ENCODE results near the gene NHERF1.

DNA sequence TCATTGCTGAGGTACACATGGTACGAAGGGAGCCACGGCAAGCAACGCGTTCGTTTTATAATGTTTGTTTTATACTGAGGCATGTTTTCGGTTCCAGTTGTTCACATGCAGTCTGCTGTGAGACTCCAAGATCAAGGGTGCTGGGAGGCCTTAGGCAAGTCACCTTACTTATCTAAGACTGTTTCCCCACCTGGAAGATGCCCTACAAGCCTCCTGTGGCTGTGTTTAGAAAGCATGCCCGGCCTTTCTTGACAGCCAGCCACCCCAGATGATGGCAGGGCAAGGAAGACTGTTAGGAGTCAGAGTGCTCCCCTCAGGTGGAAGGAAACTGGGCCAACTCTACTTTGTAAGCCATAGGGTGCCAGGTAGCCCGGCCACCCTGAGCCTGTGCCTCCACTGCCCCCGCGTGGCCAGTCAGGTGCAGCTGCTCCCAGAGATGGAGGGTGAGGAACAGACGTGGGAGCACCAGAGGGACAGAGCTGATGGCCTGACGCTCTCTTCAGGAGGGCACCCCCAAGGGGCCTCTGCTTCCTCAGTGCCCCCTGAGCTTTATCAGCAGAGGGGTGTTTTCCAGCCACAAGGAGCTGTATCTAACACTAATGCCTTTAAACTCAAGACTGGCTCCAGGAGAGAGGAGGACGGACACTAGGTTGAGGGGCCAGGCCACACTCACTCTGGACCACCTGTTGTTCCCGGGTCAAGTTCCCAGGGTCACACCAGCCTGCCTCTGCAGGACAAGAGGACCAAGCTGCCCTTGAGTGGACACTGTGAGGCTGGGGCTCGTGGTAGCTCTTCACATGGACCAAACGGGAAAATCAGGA lies 22.3 kb downstream of the NHERF1 start:
- no peak for TF ChIP-seq RXRA (IDR thresholded peaks at IDR 0.05; ENCODE audit: insufficient read depth, low read depth, low read length)
- no peak for TF ChIP-seq CBX8 (IDR thresholded peaks at IDR 0.05; ENCODE audit: borderline replicate concordance, low read depth, low read length)
- TF ChIP-seq NANOG (IDR thresholded peaks at IDR 0.05; ENCODE audit: insufficient read depth, low read depth, low read length, poor library complexity, severe bottlenecking): no peak
- TF ChIP-seq EZH2 (IDR thresholded peaks at IDR 0.05; ENCODE audit: low read depth, low read length, severe bottlenecking): no peak
- no peak for TF ChIP-seq KDM1A (IDR thresholded peaks at IDR 0.05; ENCODE audit: borderline replicate concordance, low read length)
- TF ChIP-seq ATF2 (IDR thresholded peaks at IDR 0.05; ENCODE audit: low read length): peak; percentile 44; the same call in 1 of the 2 replicates
- peak; percentile 93 to 99 (median 96) for TF ChIP-seq CTCF (IDR thresholded peaks at IDR 0.05; ENCODE audit: control extremely low read depth in 1 of 3, insufficient read depth in 1 of 3, low read depth in 1 of 3, low read length in 3 of 3)
- no peak for TF ChIP-seq TAF1 (IDR thresholded peaks at IDR 0.05; ENCODE audit: low read depth, low read length)
- no peak for TF ChIP-seq JUN (IDR thresholded peaks at IDR 0.05; ENCODE audit: low read depth, low read length)
- no peak for TF ChIP-seq CBX5 (IDR thresholded peaks at IDR 0.05; ENCODE audit: low read depth, low read length)
- no peak; a peak in 1 of 3 replicates for TF ChIP-seq POLR2A (IDR thresholded peaks at IDR 0.05; ENCODE audit: control extremely low read depth in 1 of 2, low read depth in 2 of 2, low read length in 2 of 2)
- TF ChIP-seq, protein P1, sequence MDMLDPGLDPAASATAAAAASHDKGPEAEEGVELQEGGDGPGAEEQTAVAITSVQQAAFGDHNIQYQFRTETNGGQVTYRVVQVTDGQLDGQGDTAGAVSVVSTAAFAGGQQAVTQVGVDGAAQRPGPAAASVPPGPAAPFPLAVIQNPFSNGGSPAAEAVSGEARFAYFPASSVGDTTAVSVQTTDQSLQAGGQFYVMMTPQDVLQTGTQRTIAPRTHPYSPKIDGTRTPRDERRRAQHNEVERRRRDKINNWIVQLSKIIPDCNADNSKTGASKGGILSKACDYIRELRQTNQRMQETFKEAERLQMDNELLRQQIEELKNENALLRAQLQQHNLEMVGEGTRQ (IDR thresholded peaks at IDR 0.05; ENCODE audit: low read length): no peak

Data from H1 (cell line).